ENCODE data around the gene RANGAP1.

RANGAP1 gene

GRCh38 chr22:41257696-41258095 lies 28.3 kb downstream of the RANGAP1 start:
- no peak for DNase-seq (ENCODE audit: low read depth, low spot score)

- DNase-seq (ENCODE audit: low read depth, low spot score), result no peak
Observed at GRCh38 chr22:41256254-41257253, 29.4 kb downstream of the RANGAP1 start.

- DNase-seq (ENCODE audit: low read depth, low spot score), result no peak
Observed at GRCh38 chr22:41254230-41254629, 31.8 kb downstream of the RANGAP1 start.

- DNase-seq (ENCODE audit: low read depth, low spot score), result no peak
Observed at GRCh38 chr22:41252365-41252764, 33.6 kb downstream of the RANGAP1 start.

GRCh38 chr22:41250127-41250526 lies 35.9 kb downstream of the RANGAP1 start:
- no peak for DNase-seq (ENCODE audit: low read depth, low spot score)

GRCh38 chr22:41249442-41249841 lies 36.5 kb downstream of the RANGAP1 start:
- no peak for DNase-seq (ENCODE audit: low read depth, low spot score)

GRCh38 chr22:41248758-41249157 lies 37.2 kb downstream of the RANGAP1 start:
- DNase-seq (ENCODE audit: low read depth, low spot score), result no peak

GRCh38 chr22:41248314-41248713 lies 37.7 kb downstream of the RANGAP1 start:
- no peak for DNase-seq (ENCODE audit: low read depth, low spot score)

- DNase-seq (ENCODE audit: low read depth, low spot score), result no peak
Observed at GRCh38 chr22:41247703-41248102, 38.3 kb downstream of the RANGAP1 start.

GRCh38 chr22:41245917-41246499 lies 40.0 kb downstream of the RANGAP1 start:
- no peak for DNase-seq (ENCODE audit: low read depth, low spot score)

GRCh38 chr22:41243361-41243760 lies 42.6 kb downstream of the RANGAP1 start:
- DNase-seq (ENCODE audit: low read depth, low spot score), result no peak

GRCh38 chr22:41242396-41243117 lies 43.4 kb downstream of the RANGAP1 start:
- no peak for DNase-seq (ENCODE audit: low read depth, low spot score)

- DNase-seq (ENCODE audit: low read depth, low spot score), result no peak
Observed at GRCh38 chr22:41241133-41241676, 44.8 kb downstream of the RANGAP1 start.

- no peak for DNase-seq (ENCODE audit: low read depth, low spot score)
Observed at GRCh38 chr22:41240377-41241132, 45.4 kb downstream of the RANGAP1 start, which contains the start of gene CHADL. TSS of gene CHADL (minus strand) at chr22:41240931. CDS start at chr22:41240881, 50 bp downstream.

- DNase-seq (ENCODE audit: low read depth, low spot score), result no peak
Observed at GRCh38 chr22:41239443-41240128, 46.4 kb downstream of the RANGAP1 start.

GRCh38 chr22:41238570-41239442 lies 47.2 kb downstream of the RANGAP1 start:
- no peak for DNase-seq (ENCODE audit: low read depth, low spot score)

GRCh38 chr22:41237707-41238569 lies 48.0 kb downstream of the RANGAP1 start:
- peak; percentile 57 for DNase-seq (ENCODE audit: low read depth, low spot score)

GRCh38 chr22:41237036-41237706 lies 48.8 kb downstream of the RANGAP1 start:
- DNase-seq (ENCODE audit: low read depth, low spot score), result no peak

Measured in activated naive CD8-positive, alpha-beta T cell treated with anti-CD3 and anti-CD28 coated beads, Interleukin-2, amount 50 U/mL, for 16 hours (primary cell).